Fibroblast of the aortic adventitia (primary cell): ENCODE data around the gene RET. TPM values are rescaled to one million over a fixed set of nuclear protein-coding genes. Genes with fewer than 3 reads are reported as not detected.

Experiments
- DNase-seq: peaks from one replicate; pipeline ENCODE4 v3.0.0-alpha.2; 2010; ENCODE audit warnings: low read depth
- H3K4me3 ChIP-seq: 2 replicates; pipeline ENCODE4 v1.5.1; 2011; ENCODE audit warnings: low read depth, mild to moderate bottlenecking, control low read depth, low read length, moderate library complexity
- total RNA-seq: library from RNA; depleted of rRNA; stranded (reverse); fragments of >200 nt; gene quantifications from 2 replicates; pipeline ENCODE4 v1.2.3, GENCODE V29; 2012; ENCODE audit warnings: low replicate concordance
- TF ChIP-seq, protein P1 (sequence below): IDR thresholded peaks from 2 replicates; pipeline ENCODE4 v1.5.1; 2011; ENCODE audit warnings: mild to moderate bottlenecking, low read length, control low read depth, inconsistent platforms; ENCODE audit not compliant: insufficient read depth

The RET gene
- total RNA-seq, 1 donor, result 0.27 TPM

DNA sequence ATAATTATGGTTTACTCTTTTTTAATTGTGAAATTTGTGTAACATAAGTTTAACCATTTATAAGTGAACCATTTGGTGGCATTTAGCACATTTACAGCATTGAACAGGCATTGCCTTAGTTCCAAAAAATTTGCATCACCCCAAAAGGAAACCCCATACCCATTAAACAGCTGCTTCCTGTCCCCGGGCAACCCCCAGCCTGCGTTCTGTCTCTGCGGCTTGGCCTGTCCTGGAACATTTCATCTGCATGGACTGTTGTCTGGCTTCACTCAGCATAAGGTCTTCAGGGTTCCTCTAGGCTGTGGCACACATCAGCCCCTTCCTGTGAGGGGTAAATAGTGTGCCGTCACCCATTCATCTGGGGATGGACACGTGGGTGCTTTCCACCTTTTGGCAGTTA, 6.9 kb downstream of the RET start:
- no peak overlapping the region for H3K4me3 ChIP-seq
- TF ChIP-seq, protein P1, sequence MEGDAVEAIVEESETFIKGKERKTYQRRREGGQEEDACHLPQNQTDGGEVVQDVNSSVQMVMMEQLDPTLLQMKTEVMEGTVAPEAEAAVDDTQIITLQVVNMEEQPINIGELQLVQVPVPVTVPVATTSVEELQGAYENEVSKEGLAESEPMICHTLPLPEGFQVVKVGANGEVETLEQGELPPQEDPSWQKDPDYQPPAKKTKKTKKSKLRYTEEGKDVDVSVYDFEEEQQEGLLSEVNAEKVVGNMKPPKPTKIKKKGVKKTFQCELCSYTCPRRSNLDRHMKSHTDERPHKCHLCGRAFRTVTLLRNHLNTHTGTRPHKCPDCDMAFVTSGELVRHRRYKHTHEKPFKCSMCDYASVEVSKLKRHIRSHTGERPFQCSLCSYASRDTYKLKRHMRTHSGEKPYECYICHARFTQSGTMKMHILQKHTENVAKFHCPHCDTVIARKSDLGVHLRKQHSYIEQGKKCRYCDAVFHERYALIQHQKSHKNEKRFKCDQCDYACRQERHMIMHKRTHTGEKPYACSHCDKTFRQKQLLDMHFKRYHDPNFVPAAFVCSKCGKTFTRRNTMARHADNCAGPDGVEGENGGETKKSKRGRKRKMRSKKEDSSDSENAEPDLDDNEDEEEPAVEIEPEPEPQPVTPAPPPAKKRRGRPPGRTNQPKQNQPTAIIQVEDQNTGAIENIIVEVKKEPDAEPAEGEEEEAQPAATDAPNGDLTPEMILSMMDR, result no peak
- DNase-seq, result no peak

GRCh38 chr10:43084812-43085211, 7.9 kb downstream of the RET start:
- no peak overlapping the region for H3K4me3 ChIP-seq
- TF ChIP-seq, protein P1, result no peak
- no peak for DNase-seq

- no peak overlapping the region for H3K4me3 ChIP-seq
- no peak for DNase-seq
- TF ChIP-seq, protein P1, result no peak
Observed at GRCh38 chr10:43086321-43086942, 9.6 kb downstream of the RET start.

DNA sequence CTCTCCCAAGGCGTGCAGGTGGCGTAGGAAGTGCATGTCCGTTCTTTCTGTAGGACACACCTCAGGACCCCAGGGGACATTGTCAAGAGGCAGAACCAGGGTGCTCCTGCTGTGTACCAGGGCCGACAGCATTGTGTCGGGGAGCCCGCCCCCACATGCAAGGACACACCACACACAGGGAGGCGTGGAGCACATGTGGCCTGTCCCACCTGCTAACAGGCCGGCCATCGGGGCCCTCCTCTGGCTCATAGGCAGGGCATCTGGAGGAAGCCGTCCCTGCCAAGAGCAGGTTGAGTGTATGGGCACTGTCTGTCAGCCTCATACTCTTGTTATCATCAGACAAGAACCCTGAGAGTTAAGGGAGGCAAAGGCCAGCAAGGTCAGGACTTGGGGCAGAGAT, 12.7 kb downstream of the RET start:
- no peak overlapping the region for H3K4me3 ChIP-seq
- TF ChIP-seq, protein P1, result no peak
- no peak for DNase-seq

DNA sequence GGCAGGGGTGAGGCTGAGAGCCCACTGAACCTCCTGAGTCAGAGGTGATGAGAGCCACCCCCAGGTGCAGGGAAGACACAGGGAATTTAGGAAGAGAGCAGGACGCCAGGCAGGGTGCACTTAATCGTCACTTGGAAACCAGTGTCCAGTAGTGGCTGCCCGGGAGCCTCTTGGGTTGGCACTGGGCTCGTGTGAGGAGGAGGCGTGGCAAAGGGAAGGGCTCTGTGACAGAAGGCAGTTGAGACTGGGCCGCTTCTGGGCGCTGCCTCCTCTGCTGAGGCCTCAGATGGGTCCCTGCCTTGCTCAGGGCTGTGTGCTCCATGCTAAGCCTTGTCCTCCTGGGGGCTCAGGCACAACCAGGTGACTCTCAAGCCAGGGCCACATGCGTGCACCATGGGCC, 13.3 kb downstream of the RET start:
- H3K4me3 ChIP-seq, result no peak overlapping the region
- TF ChIP-seq, protein P1, result no peak
- no peak for DNase-seq

DNA sequence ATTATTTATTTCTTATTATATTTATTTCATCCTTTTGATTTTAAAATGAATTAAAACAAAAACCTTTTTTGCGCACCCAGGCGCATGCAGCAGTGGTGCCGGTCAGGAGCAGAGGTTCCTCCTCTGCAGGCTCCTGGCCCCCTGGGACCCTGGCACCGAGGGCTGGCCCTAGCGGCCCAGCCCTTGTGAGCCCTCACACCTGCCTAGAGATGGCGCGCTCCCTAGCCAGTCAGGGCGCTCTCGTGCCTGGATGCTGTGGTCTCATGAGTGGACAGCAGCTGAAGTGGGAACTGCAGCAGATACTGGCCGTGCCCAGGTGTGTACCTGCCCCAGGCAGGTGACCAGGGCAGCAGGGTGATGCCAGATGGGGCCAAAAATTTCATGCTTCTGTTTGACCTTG, 13.8 kb downstream of the RET start:
- H3K4me3 ChIP-seq, result no peak overlapping the region
- TF ChIP-seq, protein P1, result no peak
- DNase-seq, result no peak

GRCh38 chr10:43091846-43092245, 15.0 kb downstream of the RET start:
- TF ChIP-seq, protein P1, result no peak
- DNase-seq, result no peak
- no peak overlapping the region for H3K4me3 ChIP-seq
